NCI-H460 (cell line): ENCODE results near the gene SCFD2. TPM values are rescaled to one million over a fixed set of nuclear protein-coding genes. Genes with fewer than 3 reads are reported as not detected.
"Not testable (repeated sequence)": the region's sequence is repeated elsewhere in the genome, so short reads cannot be mapped to it uniquely, and the experiment has no call there.

Experiments
- DNase-seq: peaks from one replicate; pipeline ENCODE4 v3.0.0-alpha.2; 2016; ENCODE audit warnings: low read depth; ENCODE audit errors: extremely low read depth
- small RNA-seq, 2 experiments: library from RNA; depleted of rRNA; stranded (forward); fragments of <200 nt; gene quantifications; one replicate each; pipeline ENCODE3, GENCODE V24; 2014
- total RNA-seq: library from RNA; depleted of rRNA; stranded (reverse); fragments of >200 nt; shearing (Covaris generic); gene quantifications from 2 replicates; pipeline ENCODE4 v1.2.3, GENCODE V29; 2014; rRNA removed

The SCFD2 gene
- total RNA-seq, 1 experiment from 2014 or later: 9.4 TPM

GRCh38 chr4:52841682-52842456 is 524.0 kb downstream of the SCFD2 start:
- DNase-seq: no peak

GRCh38 chr4:52840531-52841370 is 525.1 kb downstream of the SCFD2 start:
- no peak for DNase-seq

GRCh38 chr4:52838729-52839586 is 526.9 kb downstream of the SCFD2 start:
- no peak for DNase-seq

- no peak for DNase-seq
Observed at GRCh38 chr4:52837716-52838558, 527.9 kb downstream of the SCFD2 start.

DNA sequence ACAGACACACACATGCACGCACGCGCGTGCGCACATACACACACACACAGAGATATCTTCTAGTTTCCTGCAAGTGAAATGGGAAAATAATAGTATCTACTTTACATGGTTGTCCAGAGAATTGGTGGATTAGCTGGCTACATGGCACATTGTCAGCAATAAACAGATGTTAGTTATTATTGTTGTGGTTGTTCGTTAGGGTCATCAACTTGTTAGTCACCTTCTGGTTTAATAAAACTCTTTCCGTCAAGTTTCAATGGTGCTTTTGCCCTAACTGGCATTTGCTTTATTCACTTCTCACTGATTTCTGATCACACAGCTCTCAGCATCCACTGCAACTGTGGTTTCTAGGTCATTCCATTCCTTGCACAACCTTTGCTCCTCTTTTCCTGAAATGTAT is 529.2 kb downstream of the SCFD2 start:
- no peak for DNase-seq

- no peak for DNase-seq
Observed at GRCh38 chr4:52836120-52836519, 529.7 kb downstream of the SCFD2 start.

GRCh38 chr4:52834641-52835456 is 531.0 kb downstream of the SCFD2 start:
- DNase-seq: not testable (repeated sequence)

GRCh38 chr4:52833941-52834525 is 531.8 kb downstream of the SCFD2 start:
- DNase-seq: no peak

- no peak for DNase-seq
Observed at GRCh38 chr4:52825460-52826090, 540.3 kb downstream of the SCFD2 start.

- DNase-seq: no peak
Observed at GRCh38 chr4:52824603-52825459, 541.0 kb downstream of the SCFD2 start.

DNA sequence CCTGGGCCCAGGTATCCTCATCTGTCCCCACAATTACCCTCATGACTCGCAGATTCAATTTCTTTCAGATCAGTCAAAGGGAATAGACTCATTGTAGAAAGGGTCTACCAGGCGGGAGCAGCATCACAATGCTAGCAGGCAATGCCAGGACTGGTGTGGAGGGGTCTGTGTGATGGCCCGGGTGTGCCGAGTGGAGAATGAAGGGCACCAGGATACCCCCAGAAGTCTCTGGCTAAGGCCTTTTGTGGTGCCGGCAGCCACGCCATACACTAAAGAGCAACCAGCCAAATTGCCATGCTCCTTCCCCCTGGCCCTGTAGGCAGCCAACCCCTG is 541.6 kb downstream of the SCFD2 start:
- no peak for DNase-seq

- no peak for DNase-seq
Observed at GRCh38 chr4:52823702-52824092, 542.2 kb downstream of the SCFD2 start.

Small RNA genes lying within 50 kb of the gene (small RNA-seq; reads per million reads assigned to genes)
- gene RNU6-310P: 0 reads per million in 2 experiments

Other genes with a start within 250 kb of the SCFD2 start
- 57.1 and 59.0 TPM in 2 replicates for gene FIP1L1, start 11.6 kb upstream of the SCFD2 start, total RNA-seq
- 0.09 TPM in 1 of 2 replicates, not detected in the other for gene LNX1, start 225.4 kb upstream of the SCFD2 start, total RNA-seq